ENCODE measurements around the gene RPL27A.

The RPL27A gene

GRCh38 chr11:8730697-8731020, 48.1 kb downstream of the RPL27A start:
- Histone ChIP-seq H3K9me3 (ENCODE audit: severe bottlenecking) (no peaks in the 10 kb centered on the region), H3K27me3 (ENCODE audit: insufficient read depth, poor library complexity, severe bottlenecking) (no peaks in the 10 kb centered on the region), H3K4me1 (ENCODE audit: insufficient read depth, poor library complexity, severe bottlenecking) (peaks cover 5% of the 10 kb centered on the region), H3K4me3 (ENCODE audit: severe bottlenecking) (no peak overlapping the region), H3K36me3 (ENCODE audit: low read depth) (peaks cover 45% of the 10 kb centered on the region), H3K27ac (ENCODE audit: poor library complexity, severe bottlenecking) (no peak overlapping the region)
- no peak for TF ChIP-seq CTCF (IDR thresholded peaks at IDR 0.05; ENCODE audit: poor library complexity, severe bottlenecking)
- DNase-seq (ENCODE audit: low spot score) (no peak), ATAC-seq (ENCODE audit: low read depth) (no peak)

GRCh38 chr11:8731647-8732323, 49.2 kb downstream of the RPL27A start:
- H3K27ac ChIP-seq (ENCODE audit: poor library complexity, severe bottlenecking) = peak overlapping the region; percentile 21
- H3K36me3 ChIP-seq (ENCODE audit: low read depth) = peaks cover 38% of the 10 kb centered on the region
- H3K9me3 ChIP-seq (ENCODE audit: severe bottlenecking) = no peaks in the 10 kb centered on the region
- ATAC-seq (ENCODE audit: low read depth) (no peak), DNase-seq (ENCODE audit: low spot score) (no peak)
- H3K4me3 ChIP-seq (ENCODE audit: severe bottlenecking) = no peak overlapping the region
- H3K4me1 ChIP-seq (ENCODE audit: insufficient read depth, poor library complexity, severe bottlenecking) = peaks cover 5% of the 10 kb centered on the region
- H3K27me3 ChIP-seq (ENCODE audit: insufficient read depth, poor library complexity, severe bottlenecking) = no peaks in the 10 kb centered on the region
- TF ChIP-seq CTCF (IDR thresholded peaks at IDR 0.05; ENCODE audit: poor library complexity, severe bottlenecking) = no peak

GRCh38 chr11:8732324-8732670, 49.7 kb downstream of the RPL27A start:
- no peaks in the 10 kb centered on the region for H3K27me3 ChIP-seq (ENCODE audit: insufficient read depth, poor library complexity, severe bottlenecking)
- ATAC-seq (ENCODE audit: low read depth) = no peak

GRCh38 chr11:8732748-8733241, 50.2 kb downstream of the RPL27A start:
- Histone ChIP-seq H3K36me3 (ENCODE audit: low read depth) (peaks cover 38% of the 10 kb centered on the region), H3K4me3 (ENCODE audit: severe bottlenecking) (no peak overlapping the region), H3K9me3 (ENCODE audit: severe bottlenecking) (no peaks in the 10 kb centered on the region), H3K4me1 (ENCODE audit: insufficient read depth, poor library complexity, severe bottlenecking) (peaks cover 5% of the 10 kb centered on the region), H3K27ac (ENCODE audit: poor library complexity, severe bottlenecking) (peak overlapping the region; percentile 21), H3K27me3 (ENCODE audit: insufficient read depth, poor library complexity, severe bottlenecking) (no peaks in the 10 kb centered on the region)
- DNase-seq (ENCODE audit: low spot score) (no peak), ATAC-seq (ENCODE audit: low read depth) (peak; percentile 63)
- TF ChIP-seq CTCF (IDR thresholded peaks at IDR 0.05; ENCODE audit: poor library complexity, severe bottlenecking) = no peak

More at GRCh38 chr11:8732324-8732670, 49.7 kb downstream of the RPL27A start:
- Histone ChIP-seq H3K4me1 (ENCODE audit: insufficient read depth, poor library complexity, severe bottlenecking) (peaks cover 5% of the 10 kb centered on the region), H3K36me3 (ENCODE audit: low read depth) (peaks cover 38% of the 10 kb centered on the region), H3K9me3 (ENCODE audit: severe bottlenecking) (no peaks in the 10 kb centered on the region), H3K4me3 (ENCODE audit: severe bottlenecking) (no peak overlapping the region), H3K27ac (ENCODE audit: poor library complexity, severe bottlenecking) (peak overlapping the region; percentile 21)
- no peak for TF ChIP-seq CTCF (IDR thresholded peaks at IDR 0.05; ENCODE audit: poor library complexity, severe bottlenecking)
- DNase-seq (ENCODE audit: low spot score) = no peak

- H3K4me3 ChIP-seq (ENCODE audit: severe bottlenecking) = no peak overlapping the region
- H3K27me3 ChIP-seq (ENCODE audit: insufficient read depth, poor library complexity, severe bottlenecking) = no peaks in the 10 kb centered on the region
- no peak for ATAC-seq (ENCODE audit: low read depth)
- H3K27ac ChIP-seq (ENCODE audit: poor library complexity, severe bottlenecking) = peak overlapping the region; percentile 21
- H3K4me1 ChIP-seq (ENCODE audit: insufficient read depth, poor library complexity, severe bottlenecking) = peaks cover 5% of the 10 kb centered on the region
- no peak for TF ChIP-seq CTCF (IDR thresholded peaks at IDR 0.05; ENCODE audit: poor library complexity, severe bottlenecking)
- DNase-seq (ENCODE audit: low spot score) = no peak
- peaks cover 37% of the 10 kb centered on the region for H3K36me3 ChIP-seq (ENCODE audit: low read depth)
- no peaks in the 10 kb centered on the region for H3K9me3 ChIP-seq (ENCODE audit: severe bottlenecking)
These were observed 51.3 kb downstream of the RPL27A start for GRCh38 chr11:8733852-8734251.
